Type B pancreatic cell (in vitro differentiated cells): ENCODE results near the gene AJAP1. TPM values are rescaled to one million over a fixed set of nuclear protein-coding genes. Genes with fewer than 3 reads are reported as not detected.
"Not testable (repeated sequence)": the region's sequence is repeated elsewhere in the genome, so short reads cannot be mapped to it uniquely, and the experiment has no call there.

Experiments
- DNase-seq: peaks from one replicate; pipeline ENCODE4 v3.0.0; 2021; ENCODE audit warnings: mixed read lengths; ENCODE audit not compliant: unreplicated experiment; ENCODE audit errors: extremely low spot score
- H3K27ac Mint-ChIP-seq: 2 replicates; pipeline ENCODE4 v1.8.0; 2021; ENCODE audit warnings: mild to moderate bottlenecking, mixed read lengths
- H3K27me3 Mint-ChIP-seq: 2 replicates; pipeline ENCODE4 v1.8.0; 2021; ENCODE audit warnings: mixed read lengths
- H3K36me3 Mint-ChIP-seq: 2 replicates; pipeline ENCODE4 v1.8.0; 2021; ENCODE audit warnings: mixed read lengths
- H3K4me1 Mint-ChIP-seq: one replicate; pipeline ENCODE4 v1.8.0; 2021; ENCODE audit warnings: mixed read lengths; ENCODE audit not compliant: unreplicated experiment
- H3K4me3 Mint-ChIP-seq: 2 replicates; pipeline ENCODE4 v1.8.0; 2021; ENCODE audit warnings: mild to moderate bottlenecking, mixed read lengths
- H3K9me3 Mint-ChIP-seq: 2 replicates; pipeline ENCODE4 v1.8.0; 2021; ENCODE audit warnings: mixed read lengths
- CTCF ChIP-seq: fragments of 200-600 bp; sonication (generic); conservative IDR thresholded peaks from 2 replicates; pipeline ENCODE4 v1.5.0; 2021; ENCODE audit warnings: antibody characterized with exemption, mild to moderate bottlenecking
- total RNA-seq: library from RNA; stranded (reverse); gene quantifications from 2 replicates; pipeline ENCODE4 v1.2.1, GENCODE V29; 2021; ENCODE audit warnings: low replicate concordance

Gene AJAP1
- total RNA-seq, 1 donor from 2014 or later = 9.5 TPM

- DNase-seq = no peak
- Mint-ChIP-seq H3K9me3 (no peaks in the 10 kb centered on the region), H3K36me3 (no peaks in the 10 kb centered on the region), H3K27me3 (peaks cover 9% of the 10 kb centered on the region), H3K27ac (no peak overlapping the region), H3K4me3 (no peak overlapping the region), H3K4me1 (peaks cover 6% of the 10 kb centered on the region)
- TF ChIP-seq CTCF = no peak
Measured at GRCh38 chr1:4617506-4617905, 36.9 kb upstream of the AJAP1 start.

DNA sequence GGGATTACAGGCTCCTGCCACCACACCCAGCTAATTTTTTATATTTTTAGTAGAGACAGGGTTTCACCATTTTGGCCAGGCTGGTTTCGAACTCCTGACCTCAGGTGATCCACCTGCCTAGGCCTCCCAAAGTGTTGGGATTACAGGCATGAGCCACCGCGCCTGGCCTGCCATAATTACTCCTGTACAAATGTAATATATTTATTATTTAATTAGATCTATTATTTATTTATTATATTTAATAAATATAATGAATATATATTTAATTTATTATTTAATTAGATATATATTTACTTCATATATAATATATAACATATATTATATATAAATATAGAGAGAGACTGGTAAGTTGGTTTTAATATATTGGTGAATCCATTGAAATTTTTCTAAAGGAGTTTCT lies 35.6 kb upstream of the AJAP1 start:
- H3K27ac Mint-ChIP-seq, DNase-seq, H3K27me3 Mint-ChIP-seq, H3K9me3 Mint-ChIP-seq, H3K4me3 Mint-ChIP-seq, H3K4me1 Mint-ChIP-seq, H3K36me3 Mint-ChIP-seq: not testable (repeated sequence)

DNA sequence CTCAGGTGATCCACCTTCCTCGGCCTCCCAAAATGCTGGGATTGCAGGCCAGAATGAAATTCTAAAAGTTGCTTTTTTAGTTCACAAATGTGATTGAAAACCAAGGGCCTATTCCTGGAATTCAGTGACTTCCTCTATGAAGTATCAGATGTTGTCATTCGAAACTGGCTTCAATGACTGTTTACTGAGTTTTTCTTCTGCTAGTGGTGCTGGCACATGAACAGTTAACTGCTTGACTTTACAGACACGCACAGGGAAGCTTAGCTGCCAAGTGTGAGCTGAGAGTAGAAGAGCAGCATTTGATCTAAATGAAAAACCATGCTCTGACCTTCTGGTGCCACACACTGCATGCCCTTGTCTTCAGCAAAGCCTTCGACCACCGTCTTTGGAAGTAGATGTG lies 32.8 kb upstream of the AJAP1 start:
- no peak for DNase-seq
- Mint-ChIP-seq H3K4me3 (no peak overlapping the region), H3K9me3 (no peaks in the 10 kb centered on the region), H3K4me1 (no peaks in the 10 kb centered on the region), H3K36me3 (no peaks in the 10 kb centered on the region), H3K27ac (no peak overlapping the region), H3K27me3 (no peaks in the 10 kb centered on the region)
- TF ChIP-seq CTCF = no peak

GRCh38 chr1:4622821-4623220 lies 31.6 kb upstream of the AJAP1 start:
- H3K27ac Mint-ChIP-seq = no peak overlapping the region
- H3K4me3 Mint-ChIP-seq = no peak overlapping the region
- H3K36me3 Mint-ChIP-seq = no peaks in the 10 kb centered on the region
- no peak for TF ChIP-seq CTCF
- no peak for DNase-seq
- no peaks in the 10 kb centered on the region for H3K9me3 Mint-ChIP-seq
- H3K4me1 Mint-ChIP-seq = no peaks in the 10 kb centered on the region
- peaks cover 4% of the 10 kb centered on the region for H3K27me3 Mint-ChIP-seq

GRCh38 chr1:4624141-4624715 lies 30.2 kb upstream of the AJAP1 start:
- no peak for DNase-seq
- no peak for TF ChIP-seq CTCF
- no peak overlapping the region for H3K27ac Mint-ChIP-seq

DNA sequence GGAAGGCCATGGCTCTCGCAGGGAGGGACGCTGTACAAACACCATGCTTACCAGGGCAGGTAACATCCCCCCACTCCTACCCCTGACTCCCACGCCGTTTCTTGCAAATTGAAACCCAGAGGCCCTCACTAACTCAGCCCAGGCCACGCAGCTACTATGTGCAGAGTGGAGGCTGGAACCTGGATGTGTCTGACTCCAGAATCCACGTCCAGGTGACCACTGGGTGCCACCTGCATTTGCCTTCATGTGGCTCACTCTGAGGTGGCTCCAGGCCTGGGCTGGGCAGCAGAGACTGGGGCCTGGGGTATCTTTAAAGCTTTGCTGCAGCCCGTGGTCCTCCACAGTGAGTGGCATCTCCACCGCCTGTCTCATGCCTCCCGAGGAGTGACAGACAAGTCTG lies 29.6 kb upstream of the AJAP1 start:
- no peak overlapping the region for H3K4me3 Mint-ChIP-seq
- DNase-seq = no peak
- TF ChIP-seq CTCF = no peak
- peaks cover 6% of the 10 kb centered on the region for H3K27me3 Mint-ChIP-seq
- no peaks in the 10 kb centered on the region for H3K36me3 Mint-ChIP-seq
- H3K4me1 Mint-ChIP-seq = no peaks in the 10 kb centered on the region
- H3K27ac Mint-ChIP-seq = no peak overlapping the region
- no peaks in the 10 kb centered on the region for H3K9me3 Mint-ChIP-seq

More at GRCh38 chr1:4624141-4624715, 30.2 kb upstream of the AJAP1 start:
- H3K4me1 Mint-ChIP-seq = no peaks in the 10 kb centered on the region
- H3K9me3 Mint-ChIP-seq = no peaks in the 10 kb centered on the region
- H3K36me3 Mint-ChIP-seq = no peaks in the 10 kb centered on the region
- no peak overlapping the region for H3K4me3 Mint-ChIP-seq
- peaks cover 6% of the 10 kb centered on the region for H3K27me3 Mint-ChIP-seq
